Measurements from ENCODE around the gene ARHGAP44.
A peak's percentile ranks its signal among the peaks of the same experiment; 100 is the strongest.

Gene ARHGAP44

DNA sequence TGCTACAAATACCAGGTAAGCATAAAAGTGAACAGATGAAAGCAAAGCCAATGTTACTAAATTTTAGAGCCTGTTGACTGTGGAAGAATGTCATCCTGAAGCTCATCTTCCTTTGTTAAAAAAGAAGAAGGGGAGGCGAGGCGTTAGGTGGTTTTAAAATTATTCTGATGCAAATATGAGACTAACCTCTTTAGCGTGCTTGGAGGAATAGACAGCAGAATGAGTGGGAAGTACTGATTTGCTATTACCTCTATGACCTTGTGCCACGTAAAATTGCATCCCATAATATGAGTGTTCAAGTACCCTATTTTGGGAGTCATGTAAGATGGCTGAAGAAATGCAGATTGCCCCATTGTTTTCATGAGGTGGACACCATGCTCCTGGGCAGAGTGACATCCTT, 132.8 kb downstream of the ARHGAP44 start:
- Histone ChIP-seq H3K36me3 (ENCODE audit: insufficient read depth, low read length) (no peaks in the 10 kb centered on the region), H3K27me3 (ENCODE audit: insufficient read depth, low read length, poor library complexity, severe bottlenecking) (no peaks in the 10 kb centered on the region), H2AFZ (ENCODE audit: low read length) (no peak overlapping the region), H4K20me1 (ENCODE audit: insufficient read depth, low read length, poor library complexity, severe bottlenecking) (no peaks in the 10 kb centered on the region), H3K9me2 (replicated peaks; ENCODE audit: low read depth, low read length) (no peaks in the 10 kb centered on the region), H3K4me2 (ENCODE audit: low read depth, low read length, poor library complexity, severe bottlenecking) (no peak overlapping the region), H3K9ac (ENCODE audit: low read depth, low read length, poor library complexity, severe bottlenecking) (no peak overlapping the region), H3F3A (ENCODE audit: low read depth) (no peaks in the 10 kb centered on the region), H3K9me3 (ENCODE audit: insufficient read depth, low read depth, low read length) (0 out of 2 replicates have a peak, but pooled peaks cover 3% of the 10 kb centered on the region), H3K4me3 (ENCODE audit: low read length, poor library complexity, severe bottlenecking) (no peak overlapping the region), H3K79me2 (ENCODE audit: insufficient read depth, low read length) (no peaks in the 10 kb centered on the region), H3K4me1 (ENCODE audit: insufficient read depth, low read length, poor library complexity, severe bottlenecking) (peaks cover 3% of the 10 kb centered on the region)
- TF ChIP-seq, protein P1, sequence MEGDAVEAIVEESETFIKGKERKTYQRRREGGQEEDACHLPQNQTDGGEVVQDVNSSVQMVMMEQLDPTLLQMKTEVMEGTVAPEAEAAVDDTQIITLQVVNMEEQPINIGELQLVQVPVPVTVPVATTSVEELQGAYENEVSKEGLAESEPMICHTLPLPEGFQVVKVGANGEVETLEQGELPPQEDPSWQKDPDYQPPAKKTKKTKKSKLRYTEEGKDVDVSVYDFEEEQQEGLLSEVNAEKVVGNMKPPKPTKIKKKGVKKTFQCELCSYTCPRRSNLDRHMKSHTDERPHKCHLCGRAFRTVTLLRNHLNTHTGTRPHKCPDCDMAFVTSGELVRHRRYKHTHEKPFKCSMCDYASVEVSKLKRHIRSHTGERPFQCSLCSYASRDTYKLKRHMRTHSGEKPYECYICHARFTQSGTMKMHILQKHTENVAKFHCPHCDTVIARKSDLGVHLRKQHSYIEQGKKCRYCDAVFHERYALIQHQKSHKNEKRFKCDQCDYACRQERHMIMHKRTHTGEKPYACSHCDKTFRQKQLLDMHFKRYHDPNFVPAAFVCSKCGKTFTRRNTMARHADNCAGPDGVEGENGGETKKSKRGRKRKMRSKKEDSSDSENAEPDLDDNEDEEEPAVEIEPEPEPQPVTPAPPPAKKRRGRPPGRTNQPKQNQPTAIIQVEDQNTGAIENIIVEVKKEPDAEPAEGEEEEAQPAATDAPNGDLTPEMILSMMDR (conservative IDR thresholded peaks at IDR 0.05; ENCODE audit: low read length): no peak
- no peak for TF ChIP-seq EZH2phosphoT487 (IDR thresholded peaks at IDR 0.05; ENCODE audit: borderline replicate concordance)

DNA sequence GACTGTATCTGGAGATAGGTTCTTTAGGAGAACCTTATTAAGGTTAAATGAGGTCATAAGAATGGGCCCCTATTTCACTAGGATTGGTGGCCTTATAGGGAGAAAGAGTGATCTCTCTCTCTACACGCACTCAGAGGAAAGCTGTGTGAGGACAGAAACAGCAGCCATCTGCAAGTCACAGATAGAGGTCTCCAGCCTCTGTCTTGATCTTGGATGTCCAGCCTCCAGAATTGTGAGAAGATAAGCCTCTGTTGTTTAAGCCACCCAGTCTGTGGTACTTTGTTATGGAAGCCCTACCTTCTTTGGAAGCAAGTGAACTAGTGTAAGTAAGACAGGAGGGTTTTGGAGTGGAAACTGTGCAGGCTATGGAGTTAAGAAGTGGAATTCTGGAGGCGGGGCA, 135.3 kb downstream of the ARHGAP44 start:
- no peaks in the 10 kb centered on the region for H3K27me3 ChIP-seq (ENCODE audit: insufficient read depth, low read length, poor library complexity, severe bottlenecking)
- H3K9me3 ChIP-seq (ENCODE audit: insufficient read depth, low read depth, low read length): no peaks in the 10 kb centered on the region
- H3K9me2 ChIP-seq (replicated peaks; ENCODE audit: low read depth, low read length): no peaks in the 10 kb centered on the region
- TF ChIP-seq, protein P1 (conservative IDR thresholded peaks at IDR 0.05; ENCODE audit: low read length): no peak
- no peak for TF ChIP-seq EZH2phosphoT487 (IDR thresholded peaks at IDR 0.05; ENCODE audit: borderline replicate concordance)
- no peaks in the 10 kb centered on the region for H3F3A ChIP-seq (ENCODE audit: low read depth)
- no peak overlapping the region for H3K9ac ChIP-seq (ENCODE audit: low read depth, low read length, poor library complexity, severe bottlenecking)
- no peak overlapping the region for H3K4me3 ChIP-seq (ENCODE audit: low read length, poor library complexity, severe bottlenecking)
- H3K4me1 ChIP-seq (ENCODE audit: insufficient read depth, low read length, poor library complexity, severe bottlenecking): peaks cover 5% of the 10 kb centered on the region
- no peaks in the 10 kb centered on the region for H4K20me1 ChIP-seq (ENCODE audit: insufficient read depth, low read length, poor library complexity, severe bottlenecking)
- no peaks in the 10 kb centered on the region for H3K36me3 ChIP-seq (ENCODE audit: insufficient read depth, low read length)
- H2AFZ ChIP-seq (ENCODE audit: low read length): no peak overlapping the region
- no peak overlapping the region for H3K4me2 ChIP-seq (ENCODE audit: low read depth, low read length, poor library complexity, severe bottlenecking)
- no peaks in the 10 kb centered on the region for H3K79me2 ChIP-seq (ENCODE audit: insufficient read depth, low read length)

DNA sequence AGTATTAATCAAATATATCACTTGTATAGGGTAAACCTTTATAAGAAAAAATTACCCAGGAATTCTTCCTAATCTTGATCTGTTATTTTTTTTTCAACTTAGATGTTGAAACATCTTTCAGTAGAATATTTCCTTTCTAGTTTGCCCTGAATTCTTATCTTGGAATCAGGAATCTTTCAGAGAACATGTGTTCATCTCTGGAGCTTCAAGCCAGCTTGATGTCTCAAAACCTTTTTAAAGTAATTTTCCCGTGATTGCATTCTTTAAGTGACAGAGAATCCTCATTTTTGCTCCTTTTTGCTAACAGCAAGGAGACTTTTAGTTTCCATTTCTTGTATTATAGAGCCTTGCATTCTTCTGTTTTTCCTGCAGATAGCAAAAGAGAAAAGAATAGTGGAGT, 137.7 kb downstream of the ARHGAP44 start:
- TF ChIP-seq, protein P1 (conservative IDR thresholded peaks at IDR 0.05; ENCODE audit: low read length): no peak
- TF ChIP-seq EZH2phosphoT487 (IDR thresholded peaks at IDR 0.05; ENCODE audit: borderline replicate concordance): no peak
- no peaks in the 10 kb centered on the region for H3K27me3 ChIP-seq (ENCODE audit: insufficient read depth, low read length, poor library complexity, severe bottlenecking)
- peak overlapping the region; percentile 17 for H3K4me3 ChIP-seq (ENCODE audit: low read length, poor library complexity, severe bottlenecking)
- peaks cover 5% of the 10 kb centered on the region for H3K4me1 ChIP-seq (ENCODE audit: insufficient read depth, low read length, poor library complexity, severe bottlenecking)
- peak overlapping the region; percentile 57 for H3K4me2 ChIP-seq (ENCODE audit: low read depth, low read length, poor library complexity, severe bottlenecking)
- H4K20me1 ChIP-seq (ENCODE audit: insufficient read depth, low read length, poor library complexity, severe bottlenecking): no peaks in the 10 kb centered on the region
- H3K9ac ChIP-seq (ENCODE audit: low read depth, low read length, poor library complexity, severe bottlenecking): no peak overlapping the region
- no peaks in the 10 kb centered on the region for H3F3A ChIP-seq (ENCODE audit: low read depth)
- no peaks in the 10 kb centered on the region for H3K9me3 ChIP-seq (ENCODE audit: insufficient read depth, low read depth, low read length)
- no peaks in the 10 kb centered on the region for H3K36me3 ChIP-seq (ENCODE audit: insufficient read depth, low read length)
- H2AFZ ChIP-seq (ENCODE audit: low read length): 0 out of 2 replicates have a peak overlapping the region, but pooled peaks have one; percentile 15
- H3K79me2 ChIP-seq (ENCODE audit: insufficient read depth, low read length): no peaks in the 10 kb centered on the region
- no peaks in the 10 kb centered on the region for H3K9me2 ChIP-seq (replicated peaks; ENCODE audit: low read depth, low read length)
